DOHH2 (cell line): ENCODE measurements around the gene GATAD2A.

Experiments
- H3F3A ChIP-seq: fragments of 200-600 bp; sonication (generic), shearing (Covaris generic); 2 replicates; pipeline ENCODE4 v1.6.0; 2016; ENCODE audit warnings: antibody characterized with exemption, mild to moderate bottlenecking; ENCODE audit not compliant: control insufficient read depth, insufficient read depth
- H3K27ac ChIP-seq: fragments of 200-600 bp; sonication (generic); 2 replicates; pipeline ENCODE4 v1.5.1; 2014; ENCODE audit warnings: low read depth, mild to moderate bottlenecking, low read length, moderate library complexity
- H3K27me3 ChIP-seq: fragments of 200-600 bp; sonication (generic); 2 replicates; pipeline ENCODE4 v1.6.1; 2014; ENCODE audit warnings: mild to moderate bottlenecking, low read length, mixed read lengths; ENCODE audit not compliant: control insufficient read depth
- H3K36me3 ChIP-seq: fragments of 200-600 bp; sonication (generic); 2 replicates; pipeline ENCODE4 v1.6.1; 2014; ENCODE audit warnings: mild to moderate bottlenecking, low read length, moderate library complexity, mixed read lengths; ENCODE audit not compliant: control insufficient read depth
- H3K4me1 ChIP-seq: fragments of 200-600 bp; sonication (generic); 2 replicates; pipeline ENCODE4 v1.6.1; 2014; ENCODE audit warnings: mild to moderate bottlenecking, low read length, mixed read lengths; ENCODE audit not compliant: control insufficient read depth
- H3K4me2 ChIP-seq: fragments of 200-600 bp; sonication (generic); 2 replicates; pipeline ENCODE4 v1.6.0; 2014; ENCODE audit warnings: mild to moderate bottlenecking, low read length, moderate library complexity
- H3K4me3 ChIP-seq: fragments of 200-600 bp; sonication (generic); 2 replicates; pipeline ENCODE4 v1.5.1; 2014; ENCODE audit warnings: mild to moderate bottlenecking, low read length, mixed read lengths
- H3K79me2 ChIP-seq: fragments of 200-600 bp; sonication (generic); 2 replicates; pipeline ENCODE4 v1.6.1; 2014; ENCODE audit warnings: mild to moderate bottlenecking, low read length, mixed read lengths; ENCODE audit not compliant: control insufficient read depth
- H3K9me2 ChIP-seq: fragments of 200-600 bp; sonication (generic); replicated peaks from 2 replicates; pipeline ENCODE4 v1.6.1; 2014; ENCODE audit warnings: mild to moderate bottlenecking, low read length, mixed read lengths; ENCODE audit not compliant: control insufficient read depth
- H3K9me3 ChIP-seq: fragments of 200-600 bp; sonication (generic); 2 replicates; pipeline ENCODE4 v1.6.1; 2014; ENCODE audit warnings: antibody characterized with exemption, low read length, mixed read lengths; ENCODE audit not compliant: control insufficient read depth, insufficient read depth
- H4K20me1 ChIP-seq: fragments of 200-600 bp; sonication (generic); 2 replicates; pipeline ENCODE4 v1.6.0; 2014; ENCODE audit warnings: low read depth, mild to moderate bottlenecking, antibody characterized with exemption, low read length, moderate library complexity; ENCODE audit not compliant: control insufficient read depth, insufficient read depth
- CTCF ChIP-seq: fragments of 200-600 bp; sonication (generic); IDR thresholded peaks from one replicate; pipeline ENCODE4 v1.5.1; 2014; ENCODE audit warnings: antibody characterized with exemption, mild to moderate bottlenecking, low read depth, low read length; ENCODE audit not compliant: poor library complexity, severe bottlenecking
- EZH2phosphoT487 ChIP-seq: fragments of 200-600 bp; sonication (generic); IDR thresholded peaks from 2 replicates; pipeline ENCODE4 v1.6.1; 2017; ENCODE audit warnings: borderline replicate concordance, mild to moderate bottlenecking, antibody characterized with exemption, low read length, moderate library complexity, mixed read lengths

GATAD2A gene

DNA sequence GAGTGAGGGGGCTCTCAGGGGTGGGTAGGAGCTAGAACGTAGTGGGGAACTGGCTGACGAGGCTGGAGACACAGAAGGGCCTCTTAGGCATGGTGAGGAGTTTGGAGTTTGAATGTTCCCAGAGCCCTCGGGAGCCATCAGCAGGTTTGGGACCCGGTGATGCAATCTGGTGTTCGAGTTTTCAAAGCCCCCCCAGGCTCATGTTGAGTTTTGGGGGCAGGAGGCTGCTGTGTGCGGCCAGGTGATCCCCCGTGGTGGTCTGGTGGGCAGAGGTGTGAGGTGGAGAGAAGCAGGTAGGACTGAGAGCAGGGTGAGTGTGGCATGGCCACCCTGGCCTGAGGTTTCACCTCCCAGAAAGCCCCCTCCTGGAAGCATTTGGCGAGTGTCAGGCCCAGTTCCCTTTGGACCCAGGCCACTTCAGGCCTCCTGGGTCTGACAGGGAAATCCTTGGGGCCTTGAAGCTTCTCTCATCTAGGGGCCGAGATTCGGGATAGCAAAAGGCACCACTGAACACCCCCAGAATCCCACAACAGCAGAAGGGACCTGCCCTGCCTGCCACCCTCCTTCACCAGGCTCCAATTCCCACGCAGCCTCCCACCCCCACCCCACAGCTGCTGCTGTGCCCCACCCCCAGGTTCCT, 124.4 kb downstream of the GATAD2A start:
- peaks cover 17% of the 10 kb centered on the region for H3K79me2 ChIP-seq
- TF ChIP-seq CTCF = no peak
- TF ChIP-seq EZH2phosphoT487 = no peak
- H3K36me3 ChIP-seq = peaks cover 44% of the 10 kb centered on the region
- no peaks in the 10 kb centered on the region for H3K27me3 ChIP-seq
- peaks cover 10% of the 10 kb centered on the region for H3F3A ChIP-seq
- H3K4me1 ChIP-seq = peaks cover 36% of the 10 kb centered on the region
- H3K4me2 ChIP-seq = no peak overlapping the region
- H4K20me1 ChIP-seq = no peaks in the 10 kb centered on the region
- no peaks in the 10 kb centered on the region for H3K9me2 ChIP-seq
- no peak overlapping the region for H3K27ac ChIP-seq
- no peaks in the 10 kb centered on the region for H3K9me3 ChIP-seq
- no peak overlapping the region for H3K4me3 ChIP-seq

DNA sequence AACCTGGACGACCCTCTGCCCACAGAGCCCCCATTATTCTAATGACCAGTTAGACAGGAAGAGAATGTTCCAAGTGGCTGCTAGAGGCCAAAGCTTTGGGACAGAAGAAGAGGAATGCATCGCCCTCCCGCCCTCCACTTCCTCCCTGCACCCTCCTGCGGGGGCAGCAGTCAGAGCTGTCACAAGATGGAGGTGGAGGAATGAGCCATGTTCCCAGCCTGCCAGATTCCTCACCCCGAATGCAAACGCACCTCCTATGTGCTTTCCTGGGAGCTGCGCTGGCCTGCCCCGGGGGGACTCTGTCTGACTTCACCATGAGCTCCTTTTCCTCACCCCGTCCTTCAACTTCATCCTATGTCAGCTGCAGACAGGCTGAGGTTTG, 124.9 kb downstream of the GATAD2A start:
- no peak for TF ChIP-seq CTCF
- no peak for TF ChIP-seq EZH2phosphoT487
- Histone ChIP-seq H3K27me3 (no peaks in the 10 kb centered on the region), H3K4me1 (peaks cover 30% of the 10 kb centered on the region), H3K79me2 (peaks cover 11% of the 10 kb centered on the region), H3K9me3 (no peaks in the 10 kb centered on the region), H3K27ac (no peak overlapping the region), H4K20me1 (no peaks in the 10 kb centered on the region), H3K4me2 (no peak overlapping the region), H3K36me3 (peaks cover 39% of the 10 kb centered on the region), H3K9me2 (no peaks in the 10 kb centered on the region), H3K4me3 (no peak overlapping the region), H3F3A (peaks cover 10% of the 10 kb centered on the region)

DNA sequence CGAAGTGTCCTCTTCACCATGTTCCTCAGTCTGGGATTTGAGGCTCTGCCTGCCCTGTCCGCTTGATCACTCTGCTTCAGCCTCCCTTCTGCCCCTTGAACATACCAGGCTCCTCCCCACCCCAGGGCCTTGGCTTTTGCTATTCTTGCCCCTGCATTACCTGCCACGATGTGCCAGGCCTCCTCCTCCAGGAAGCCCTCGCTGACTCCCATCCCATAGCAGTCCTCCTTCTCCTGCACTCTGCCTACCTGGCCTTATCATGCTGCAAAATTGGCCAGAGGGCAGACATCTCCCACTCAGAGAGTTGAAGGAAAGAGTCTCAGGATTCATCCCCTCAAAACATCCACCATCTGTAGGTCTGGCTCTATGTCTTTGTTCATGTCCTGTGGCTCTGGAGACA, 125.4 kb downstream of the GATAD2A start:
- H3K27me3 ChIP-seq = no peaks in the 10 kb centered on the region
- no peaks in the 10 kb centered on the region for H4K20me1 ChIP-seq
- H3K9me2 ChIP-seq = no peaks in the 10 kb centered on the region
- H3K79me2 ChIP-seq = peaks cover 7% of the 10 kb centered on the region
- no peaks in the 10 kb centered on the region for H3K9me3 ChIP-seq
- H3K4me1 ChIP-seq = peaks cover 26% of the 10 kb centered on the region
- no peak for TF ChIP-seq EZH2phosphoT487
- TF ChIP-seq CTCF = no peak
- H3K4me2 ChIP-seq = no peak overlapping the region
- peaks cover 34% of the 10 kb centered on the region for H3K36me3 ChIP-seq
- H3F3A ChIP-seq = peaks cover 10% of the 10 kb centered on the region
- H3K4me3 ChIP-seq = no peak overlapping the region
- H3K27ac ChIP-seq = no peak overlapping the region
